GM18873 (cell line): ENCODE results near the gene IFT43.
"Not testable (repeated sequence)": the region's sequence is repeated elsewhere in the genome, so short reads cannot be mapped to it uniquely, and the experiment has no call there.

Source experiments
- ATAC-seq: cut with Tn5 transposase; IDR thresholded peaks from one replicate; pipeline ENCODE4 v1.9.1; 2021; ENCODE audit warnings: mild to moderate bottlenecking, moderate library complexity, moderate number of reproducible peaks; ENCODE audit not compliant: unreplicated experiment, low FRiP score

IFT43 gene

DNA sequence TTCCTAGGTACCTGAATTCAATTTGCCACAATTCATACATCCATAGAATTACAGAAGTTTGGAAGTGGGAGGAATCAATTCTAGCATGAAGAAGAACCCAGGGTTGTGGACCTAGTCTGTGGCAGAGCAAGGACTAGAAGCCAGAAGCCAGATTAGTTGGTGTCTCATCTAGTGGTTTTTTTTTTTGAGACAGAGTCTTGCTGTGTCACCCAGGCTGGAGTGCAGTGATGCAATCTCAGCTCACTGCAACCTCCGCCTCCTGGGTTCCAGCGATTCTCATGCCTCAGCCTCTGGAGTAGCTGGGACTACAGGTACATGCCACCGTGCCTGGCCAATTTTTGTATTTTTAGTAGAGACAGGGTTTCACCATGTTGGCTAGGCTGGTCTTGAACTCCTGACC is 24.1 kb downstream of the IFT43 start:
- not testable (repeated sequence) for ATAC-seq

GRCh38 chr14:76011930-76012329 is 26.4 kb downstream of the IFT43 start:
- ATAC-seq = no peak

GRCh38 chr14:76012354-76012753 is 26.8 kb downstream of the IFT43 start:
- ATAC-seq = no peak

- ATAC-seq = no peak
Observed at GRCh38 chr14:76015191-76015590, 29.6 kb downstream of the IFT43 start.

GRCh38 chr14:76015668-76016067 is 30.1 kb downstream of the IFT43 start:
- no peak for ATAC-seq

GRCh38 chr14:76019676-76020075 is 34.1 kb downstream of the IFT43 start:
- ATAC-seq = no peak

- ATAC-seq = no peak
Observed at GRCh38 chr14:76022991-76023390, 37.4 kb downstream of the IFT43 start.

GRCh38 chr14:76023757-76024156 is 38.2 kb downstream of the IFT43 start:
- ATAC-seq = no peak

DNA sequence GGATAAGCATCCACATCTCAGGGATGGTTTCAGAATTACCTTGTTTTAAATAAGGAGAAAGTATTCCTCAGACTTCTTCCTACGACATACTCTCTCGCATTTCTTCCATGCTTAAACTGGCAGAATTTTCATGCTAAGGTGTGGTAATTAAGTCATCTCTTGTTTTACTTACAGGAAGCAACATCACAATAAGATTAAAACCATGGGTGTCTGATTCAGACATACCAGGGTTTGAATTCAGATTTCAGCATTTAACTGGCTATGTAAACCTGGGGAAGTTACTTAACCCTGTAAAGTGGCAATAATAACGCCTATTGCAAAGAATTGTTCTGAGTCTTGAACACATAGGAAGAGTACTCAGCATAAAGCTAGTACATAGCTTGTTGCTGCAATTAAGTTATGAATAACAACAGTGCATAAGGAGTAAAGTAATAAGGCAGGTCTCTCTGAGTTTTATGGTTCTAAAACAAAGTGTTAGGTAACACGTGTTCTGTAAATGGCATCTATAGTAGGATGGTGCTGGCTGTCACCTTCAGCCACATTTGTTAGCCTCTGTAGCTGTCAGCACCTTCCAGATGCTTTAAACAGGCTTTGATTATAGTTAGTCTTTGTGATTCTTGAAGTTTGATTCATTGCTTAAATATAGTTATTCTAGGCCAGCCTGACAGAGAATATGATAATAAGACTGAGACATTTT is 38.8 kb downstream of the IFT43 start:
- ATAC-seq = no peak

GRCh38 chr14:76034566-76034965 is 49.0 kb downstream of the IFT43 start:
- ATAC-seq = no peak

DNA sequence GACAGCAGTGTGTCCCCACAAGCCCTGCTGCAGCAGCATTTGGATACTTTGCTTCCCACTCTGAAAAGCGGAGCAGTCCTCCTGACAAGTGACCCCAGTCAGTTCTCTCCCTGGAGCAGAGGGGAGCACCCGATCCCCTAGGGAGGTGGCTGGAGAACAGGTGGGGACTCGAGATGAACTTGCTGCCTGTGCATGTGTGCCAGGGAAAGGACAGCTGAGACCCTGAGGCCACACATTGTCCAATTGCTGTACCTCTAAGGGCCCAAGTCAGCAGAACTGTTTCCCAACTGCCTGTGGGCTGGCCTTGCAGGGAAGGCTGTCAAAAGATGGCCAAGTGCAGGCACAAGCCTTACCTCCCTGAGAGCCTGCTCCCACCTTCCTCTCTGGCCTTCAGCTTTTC is 55.1 kb downstream of the IFT43 start:
- ATAC-seq = no peak

- no peak for ATAC-seq
Observed at GRCh38 chr14:76045773-76046172, 60.2 kb downstream of the IFT43 start.

DNA sequence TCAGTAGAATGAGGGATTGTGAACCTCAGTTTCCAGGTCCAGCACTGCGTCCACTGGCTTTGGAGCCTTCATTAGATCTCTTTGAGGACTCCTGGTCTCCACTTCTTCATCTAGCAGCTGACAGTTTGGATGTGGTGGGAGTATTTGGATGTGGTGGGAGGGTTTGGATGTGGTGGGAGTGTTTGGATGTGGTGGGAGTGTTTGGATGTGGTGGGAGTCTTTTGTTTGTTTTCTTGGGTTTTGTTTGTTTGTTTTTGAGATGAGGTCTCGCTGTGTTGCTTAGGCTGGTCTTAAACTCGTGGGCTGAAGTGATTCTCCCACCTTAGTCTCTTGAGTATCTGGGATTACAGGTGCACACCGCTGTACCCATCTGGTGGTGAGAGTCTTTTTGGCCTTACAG is 64.7 kb downstream of the IFT43 start:
- no peak for ATAC-seq

DNA sequence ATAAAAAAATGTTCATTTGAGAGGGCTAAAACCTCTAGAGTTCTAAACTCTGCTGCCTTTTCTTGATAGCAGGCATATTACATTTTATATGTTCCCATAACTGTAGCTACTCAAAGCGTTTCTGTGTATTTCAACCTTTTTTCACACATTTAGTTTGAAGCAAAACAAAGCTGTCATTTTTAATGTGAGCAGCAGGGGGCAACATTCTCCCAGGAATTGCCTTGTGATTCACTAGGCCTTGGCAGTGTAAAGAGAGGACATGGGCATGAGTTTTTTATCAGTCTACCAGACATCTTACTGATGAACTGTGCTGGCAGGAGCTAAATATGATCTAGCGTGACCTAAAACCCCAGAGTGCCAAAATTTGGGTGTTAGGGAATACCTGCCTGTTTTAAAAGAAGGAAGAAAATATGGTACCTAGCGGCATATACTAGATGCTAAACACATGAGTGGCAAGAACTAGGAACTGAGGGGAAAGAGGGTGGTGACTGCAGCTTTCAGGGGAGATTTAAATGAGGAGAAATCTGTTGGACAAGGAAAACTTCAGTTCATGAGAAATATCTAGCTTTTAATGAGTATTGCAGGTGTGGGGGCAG is 65.3 kb downstream of the IFT43 start:
- no peak for ATAC-seq

GRCh38 chr14:76051717-76052465 is 66.3 kb downstream of the IFT43 start:
- no peak for ATAC-seq

DNA sequence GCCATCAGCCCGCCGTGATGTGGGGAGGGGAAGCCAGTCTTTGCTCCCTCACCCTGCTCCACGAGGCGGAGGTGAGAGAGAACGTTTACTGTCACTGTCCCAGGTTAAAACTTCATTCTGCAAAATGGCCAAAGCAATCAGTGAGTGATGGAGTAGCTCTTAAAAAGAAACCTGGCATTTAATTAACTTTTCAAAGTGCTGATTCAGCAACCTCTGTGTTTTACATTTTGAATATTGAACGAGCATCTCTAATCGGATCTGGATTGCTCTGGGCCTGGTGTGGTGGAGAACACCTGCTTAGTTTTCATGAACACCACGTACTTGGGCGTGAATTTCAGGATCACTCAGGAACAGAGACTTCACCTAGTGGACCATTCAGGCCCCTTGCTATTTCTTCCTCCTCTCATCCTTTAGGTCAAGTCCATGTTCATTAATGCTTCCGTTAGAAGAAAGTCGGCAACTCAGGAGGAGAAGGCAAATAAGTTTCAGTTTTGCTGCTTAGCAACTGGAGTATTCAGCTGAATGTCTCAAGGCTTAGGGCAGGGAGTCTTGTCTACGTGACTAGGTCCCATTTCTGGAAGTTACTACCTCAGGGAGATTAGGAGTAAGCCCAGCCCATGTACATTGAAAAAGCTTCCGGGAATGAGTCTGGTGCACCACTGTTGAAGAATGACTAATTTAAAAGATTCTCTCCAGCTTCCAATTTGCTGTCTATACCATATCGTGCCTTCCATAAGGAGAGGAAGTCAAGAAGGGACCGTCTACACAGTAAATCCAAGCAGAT is 68.2 kb downstream of the IFT43 start:
- ATAC-seq = no peak

DNA sequence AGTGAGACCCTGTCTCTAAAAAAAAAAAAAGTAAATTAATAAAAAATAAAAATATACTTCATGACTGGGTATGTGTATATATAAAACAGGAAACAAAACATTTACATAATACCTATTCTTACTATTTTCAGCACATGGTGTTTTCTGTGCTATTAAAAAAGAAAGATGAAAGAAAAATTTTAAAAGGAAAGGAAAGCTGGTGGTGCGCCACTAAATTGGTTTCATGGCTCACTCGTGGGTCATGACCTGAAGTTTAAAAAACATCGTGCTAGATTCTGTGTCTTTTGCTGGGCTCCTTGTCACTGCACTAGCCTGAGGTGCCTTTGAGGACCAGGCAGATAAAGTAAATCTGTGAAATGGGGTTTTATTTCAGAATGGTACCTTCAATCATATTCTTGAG is 69.8 kb downstream of the IFT43 start:
- no peak for ATAC-seq

GRCh38 chr14:76056128-76056527 is 70.6 kb downstream of the IFT43 start:
- ATAC-seq = no peak

DNA sequence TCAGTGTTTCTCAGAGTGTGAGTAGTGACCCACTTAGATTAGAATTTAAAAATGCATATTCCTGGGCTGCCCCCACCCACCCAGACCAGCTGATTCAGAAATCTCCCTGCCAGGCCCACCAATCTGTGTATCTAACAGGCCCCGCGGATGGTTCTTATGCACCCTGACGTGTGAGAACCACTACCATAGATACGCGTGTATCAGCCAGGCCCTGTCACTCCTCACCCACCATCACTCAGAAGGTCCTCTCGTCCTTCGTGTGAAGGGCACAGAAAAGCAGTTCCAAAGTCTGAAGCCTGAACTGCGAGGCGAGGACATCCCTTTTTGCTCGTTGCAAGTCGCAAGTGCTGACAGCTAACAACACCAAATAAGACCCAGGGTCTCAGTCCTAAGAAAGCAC is 72.4 kb downstream of the IFT43 start:
- ATAC-seq = no peak

- ATAC-seq = no peak
Observed at GRCh38 chr14:76063327-76063726, 77.8 kb downstream of the IFT43 start.

DNA sequence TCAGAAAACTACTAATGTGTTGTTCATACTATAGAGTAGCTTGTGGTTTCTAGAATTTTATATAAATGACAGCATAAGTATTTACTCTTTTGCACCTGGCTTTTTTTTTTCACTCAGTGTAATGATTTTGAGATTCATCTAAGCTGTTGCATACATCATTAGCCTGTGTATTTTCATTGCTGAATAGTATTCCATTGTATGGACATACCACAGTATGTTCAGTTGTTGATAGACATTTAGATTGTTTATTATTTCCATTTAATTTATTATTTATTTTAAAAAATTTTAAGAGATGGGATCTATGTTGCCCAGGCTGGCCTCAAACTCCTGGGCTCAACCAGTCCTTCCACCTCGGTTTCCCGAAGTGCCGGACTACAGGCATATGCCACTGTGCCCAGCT is 80.0 kb downstream of the IFT43 start:
- ATAC-seq = no peak
